Measurements from ENCODE around the gene SLC22A23.

SLC22A23 gene

DNA sequence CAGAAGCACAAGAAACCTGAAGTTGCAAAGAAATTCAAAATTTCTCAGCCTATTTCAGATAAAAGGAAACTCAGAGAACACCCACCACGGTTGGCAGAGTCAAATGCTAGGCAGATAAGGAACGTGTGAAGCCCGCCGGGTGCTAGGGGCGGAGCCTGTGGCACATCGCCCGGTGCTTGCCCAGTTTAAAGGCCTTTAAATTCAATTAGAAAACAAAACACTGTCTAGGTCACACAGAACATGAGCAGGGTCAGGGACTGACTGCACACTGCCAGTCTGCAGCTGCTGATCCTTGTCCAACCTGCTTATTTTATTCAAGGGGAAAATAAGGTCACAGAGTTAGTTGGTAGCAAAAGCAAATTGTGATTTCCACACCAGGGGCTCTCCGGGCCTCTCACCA is 122.3 kb downstream of the SLC22A23 start:
- H3K9ac ChIP-seq (ENCODE audit: insufficient read length, low read depth) = no peak overlapping the region

DNA sequence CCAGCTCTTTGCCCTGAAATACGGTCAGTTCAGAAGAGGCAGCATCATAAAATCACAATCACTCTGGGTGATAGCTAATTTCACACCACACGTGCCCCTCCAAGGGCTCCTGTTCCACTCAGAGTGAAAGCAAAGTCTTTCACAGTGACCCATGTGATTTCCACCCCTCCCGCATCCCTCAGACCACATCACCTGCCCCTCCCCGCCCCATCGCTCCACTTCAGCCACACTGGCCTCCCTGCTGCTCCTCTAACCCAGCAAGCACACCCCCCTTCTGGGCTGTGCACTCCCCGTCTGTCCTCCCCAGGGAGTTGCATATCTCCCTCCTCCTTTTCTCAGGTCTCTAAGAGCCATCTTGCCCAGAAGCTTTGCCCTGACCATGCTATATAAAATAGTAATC is 123.6 kb downstream of the SLC22A23 start:
- TF ChIP-seq ZNF274 (IDR thresholded peaks at IDR 0.05; ENCODE audit: low read depth, low read length) = no peak
- TF ChIP-seq SUZ12 (IDR thresholded peaks at IDR 0.05; ENCODE audit: extremely low read depth, insufficient read depth, insufficient read length) = no peak
- TF ChIP-seq YY1 (IDR thresholded peaks at IDR 0.05; ENCODE audit: insufficient read depth, insufficient read length) = no peak
- Histone ChIP-seq H3K4me1 (ENCODE audit: insufficient read depth, insufficient read length) (peaks cover 16% of the 10 kb centered on the region), H3K9me3 (ENCODE audit: insufficient read depth, low read length) (no peaks in the 10 kb centered on the region), H3K27me3 (ENCODE audit: insufficient read depth, insufficient read length) (no peaks in the 10 kb centered on the region), H3K36me3 (ENCODE audit: insufficient read depth, insufficient read length, low read length) (no peaks in the 10 kb centered on the region), H3K4me3 (ENCODE audit: insufficient read length, low read depth) (no peak overlapping the region), H3K9ac (ENCODE audit: insufficient read length, low read depth) (no peak overlapping the region)
- DNase-seq (ENCODE audit: low read depth, low spot score) = no peak

More for the DNA sequence above, 122.3 kb downstream of the SLC22A23 start:
- DNase-seq (ENCODE audit: low read depth, low spot score) = no peak
- H3K36me3 ChIP-seq (ENCODE audit: insufficient read depth, insufficient read length, low read length) = no peaks in the 10 kb centered on the region
- H3K9me3 ChIP-seq (ENCODE audit: insufficient read depth, low read length) = no peaks in the 10 kb centered on the region
- no peaks in the 10 kb centered on the region for H3K27me3 ChIP-seq (ENCODE audit: insufficient read depth, insufficient read length)
- TF ChIP-seq ZNF274 (IDR thresholded peaks at IDR 0.05; ENCODE audit: low read depth, low read length) (no peak), YY1 (IDR thresholded peaks at IDR 0.05; ENCODE audit: insufficient read depth, insufficient read length) (no peak), SUZ12 (IDR thresholded peaks at IDR 0.05; ENCODE audit: extremely low read depth, insufficient read depth, insufficient read length) (no peak)
- peaks cover 19% of the 10 kb centered on the region for H3K4me1 ChIP-seq (ENCODE audit: insufficient read depth, insufficient read length)
- no peak overlapping the region for H3K4me3 ChIP-seq (ENCODE audit: insufficient read length, low read depth)

DNA sequence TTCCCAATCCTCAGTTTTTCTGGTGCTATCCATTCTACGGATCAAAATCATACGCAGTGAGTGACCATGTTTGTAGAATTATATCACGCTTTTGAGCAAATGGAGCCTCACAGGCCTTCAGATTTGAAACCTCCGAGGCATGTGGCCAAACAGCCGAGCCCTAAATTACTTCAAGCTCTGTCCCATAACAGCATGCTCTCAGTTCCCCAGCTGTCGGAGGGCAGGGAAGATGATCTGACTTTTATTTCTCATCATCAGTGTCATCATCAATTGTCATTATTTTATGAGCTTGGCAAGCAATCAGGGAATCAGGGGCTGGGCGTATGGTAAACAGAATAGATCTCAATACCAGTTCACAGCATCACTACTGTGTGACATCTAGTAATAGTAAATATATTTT is 124.9 kb downstream of the SLC22A23 start:
- Histone ChIP-seq H3K9ac (ENCODE audit: insufficient read length, low read depth) (peak overlapping the region; percentile 10), H3K4me3 (ENCODE audit: insufficient read length, low read depth) (no peak overlapping the region), H3K36me3 (ENCODE audit: insufficient read depth, insufficient read length, low read length) (no peaks in the 10 kb centered on the region), H3K9me3 (ENCODE audit: insufficient read depth, low read length) (no peaks in the 10 kb centered on the region), H3K4me1 (ENCODE audit: insufficient read depth, insufficient read length) (peaks cover 14% of the 10 kb centered on the region), H3K27me3 (ENCODE audit: insufficient read depth, insufficient read length) (no peaks in the 10 kb centered on the region)
- TF ChIP-seq SUZ12 (IDR thresholded peaks at IDR 0.05; ENCODE audit: extremely low read depth, insufficient read depth, insufficient read length) = no peak
- TF ChIP-seq ZNF274 (IDR thresholded peaks at IDR 0.05; ENCODE audit: low read depth, low read length) = no peak
- TF ChIP-seq YY1 (IDR thresholded peaks at IDR 0.05; ENCODE audit: insufficient read depth, insufficient read length) = no peak
- no peak for DNase-seq (ENCODE audit: low read depth, low spot score)

DNA sequence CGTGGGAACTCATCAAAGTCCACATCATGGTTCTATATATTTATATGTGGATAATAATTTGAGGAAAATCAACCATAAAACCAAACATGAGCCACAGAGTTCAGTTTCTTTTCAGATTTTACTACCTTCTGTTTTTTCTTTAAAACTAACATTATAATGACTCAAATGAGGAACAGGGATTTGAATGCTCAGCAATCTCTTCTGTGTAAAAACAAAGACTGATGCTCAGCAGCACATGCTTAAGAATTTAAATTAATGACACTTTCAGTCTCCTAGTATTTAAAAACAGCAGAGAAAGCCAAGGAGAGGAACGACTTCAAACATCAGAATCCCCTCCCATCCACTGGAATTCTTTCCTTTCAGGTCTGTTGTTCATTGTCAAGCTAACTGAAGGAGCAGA is 125.4 kb downstream of the SLC22A23 start:
- DNase-seq (ENCODE audit: low read depth, low spot score) = no peak
- Histone ChIP-seq H3K27me3 (ENCODE audit: insufficient read depth, insufficient read length) (no peaks in the 10 kb centered on the region), H3K9me3 (ENCODE audit: insufficient read depth, low read length) (no peaks in the 10 kb centered on the region), H3K9ac (ENCODE audit: insufficient read length, low read depth) (peak overlapping the region; percentile 10), H3K4me1 (ENCODE audit: insufficient read depth, insufficient read length) (peaks cover 14% of the 10 kb centered on the region), H3K36me3 (ENCODE audit: insufficient read depth, insufficient read length, low read length) (no peaks in the 10 kb centered on the region), H3K4me3 (ENCODE audit: insufficient read length, low read depth) (no peak overlapping the region)
- TF ChIP-seq SUZ12 (IDR thresholded peaks at IDR 0.05; ENCODE audit: extremely low read depth, insufficient read depth, insufficient read length) = no peak

DNA sequence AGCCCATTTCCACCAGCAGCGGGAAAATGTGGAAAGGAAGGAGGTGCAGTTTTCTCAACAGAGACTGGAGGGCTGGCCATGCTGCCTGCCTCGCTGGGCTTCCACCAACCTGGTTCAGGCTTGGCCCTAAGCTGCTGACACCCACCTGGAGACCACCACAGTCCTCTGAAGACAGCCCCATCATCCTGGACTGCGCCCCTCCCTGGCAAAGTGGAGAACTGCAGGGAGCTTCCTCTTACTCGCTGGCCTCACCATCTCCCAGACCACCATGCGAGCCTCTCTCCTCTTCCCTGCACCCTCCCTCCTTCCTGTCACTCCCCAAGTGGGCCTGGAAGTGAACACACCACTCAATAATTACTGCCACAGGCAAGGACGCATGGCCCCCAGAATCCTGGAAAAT is 126.7 kb downstream of the SLC22A23 start:
- Histone ChIP-seq H3K4me1 (ENCODE audit: insufficient read depth, insufficient read length) (peaks cover 14% of the 10 kb centered on the region), H3K9me3 (ENCODE audit: insufficient read depth, low read length) (no peaks in the 10 kb centered on the region), H3K27me3 (ENCODE audit: insufficient read depth, insufficient read length) (no peaks in the 10 kb centered on the region), H3K36me3 (ENCODE audit: insufficient read depth, insufficient read length, low read length) (no peaks in the 10 kb centered on the region), H3K9ac (ENCODE audit: insufficient read length, low read depth) (no peak overlapping the region), H3K4me3 (ENCODE audit: insufficient read length, low read depth) (no peak overlapping the region)
- no peak for DNase-seq (ENCODE audit: low read depth, low spot score)
- TF ChIP-seq ZNF274 (IDR thresholded peaks at IDR 0.05; ENCODE audit: low read depth, low read length) = no peak
- no peak for TF ChIP-seq YY1 (IDR thresholded peaks at IDR 0.05; ENCODE audit: insufficient read depth, insufficient read length)
- TF ChIP-seq SUZ12 (IDR thresholded peaks at IDR 0.05; ENCODE audit: extremely low read depth, insufficient read depth, insufficient read length) = no peak

DNA sequence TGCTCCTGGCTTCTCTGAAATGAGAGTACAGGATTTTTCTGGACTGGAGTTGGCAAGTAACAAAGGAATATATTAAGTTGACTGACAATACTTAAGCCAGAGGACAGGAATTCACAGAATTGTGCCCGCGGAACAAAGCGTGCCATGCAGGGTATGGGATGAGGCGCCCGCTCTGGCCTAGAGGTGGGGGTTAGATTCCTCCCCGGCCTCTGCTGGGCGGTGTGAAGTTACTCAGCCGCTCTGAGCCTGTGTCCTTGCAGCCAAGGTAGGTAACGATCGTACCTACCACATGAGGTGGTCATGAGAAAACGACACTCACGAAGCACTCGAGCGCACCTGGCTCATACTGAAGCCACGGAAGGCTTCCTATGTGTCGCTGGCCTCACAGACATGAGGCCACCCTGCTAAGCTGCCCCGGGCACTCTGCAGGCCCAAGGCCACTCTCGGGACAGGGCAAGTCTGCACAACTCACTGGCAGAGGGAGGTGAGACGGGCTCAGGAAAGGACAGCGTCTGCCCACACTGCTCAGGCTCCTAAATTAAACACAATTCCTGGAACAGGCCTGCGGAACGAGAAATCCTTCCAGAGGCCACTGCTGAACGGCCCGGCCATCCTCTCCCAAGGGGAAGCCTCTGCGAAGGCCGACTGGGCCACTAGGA is 127.3 kb downstream of the SLC22A23 start:
- H3K9ac ChIP-seq (ENCODE audit: insufficient read length, low read depth) = no peak overlapping the region
- peaks cover 14% of the 10 kb centered on the region for H3K4me1 ChIP-seq (ENCODE audit: insufficient read depth, insufficient read length)
- H3K36me3 ChIP-seq (ENCODE audit: insufficient read depth, insufficient read length, low read length) = no peaks in the 10 kb centered on the region
- H3K4me3 ChIP-seq (ENCODE audit: insufficient read length, low read depth) = no peak overlapping the region
- H3K9me3 ChIP-seq (ENCODE audit: insufficient read depth, low read length) = no peaks in the 10 kb centered on the region
- DNase-seq (ENCODE audit: low read depth, low spot score) = no peak
- H3K27me3 ChIP-seq (ENCODE audit: insufficient read depth, insufficient read length) = no peaks in the 10 kb centered on the region
- TF ChIP-seq ZNF274 (IDR thresholded peaks at IDR 0.05; ENCODE audit: low read depth, low read length) = no peak
- no peak for TF ChIP-seq SUZ12 (IDR thresholded peaks at IDR 0.05; ENCODE audit: extremely low read depth, insufficient read depth, insufficient read length)
- no peak for TF ChIP-seq YY1 (IDR thresholded peaks at IDR 0.05; ENCODE audit: insufficient read depth, insufficient read length)

DNA sequence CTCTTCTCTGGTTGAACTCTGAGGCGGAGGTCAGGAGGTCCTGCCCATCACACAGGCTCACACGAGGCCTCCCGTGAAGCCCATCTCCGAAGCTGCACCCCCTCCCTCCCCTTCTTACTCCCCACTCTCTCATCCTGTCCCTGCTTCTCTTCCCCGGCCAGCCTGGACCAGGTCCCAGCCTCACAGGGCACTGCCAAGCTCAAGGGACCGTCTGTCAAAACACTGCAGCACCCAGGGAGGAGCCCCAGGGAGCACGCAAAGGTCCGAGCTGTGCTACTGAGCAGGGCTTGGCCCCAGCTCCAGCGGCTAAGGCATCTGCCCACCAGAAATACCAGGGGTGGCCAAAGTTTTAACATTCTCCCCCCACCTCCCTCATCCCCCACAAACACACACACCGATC is 128.1 kb downstream of the SLC22A23 start:
- DNase-seq (ENCODE audit: low read depth, low spot score) = no peak
- no peaks in the 10 kb centered on the region for H3K27me3 ChIP-seq (ENCODE audit: insufficient read depth, insufficient read length)
- H3K36me3 ChIP-seq (ENCODE audit: insufficient read depth, insufficient read length, low read length) = no peaks in the 10 kb centered on the region
- no peaks in the 10 kb centered on the region for H3K9me3 ChIP-seq (ENCODE audit: insufficient read depth, low read length)
- H3K4me3 ChIP-seq (ENCODE audit: insufficient read length, low read depth) = no peak overlapping the region
- no peak overlapping the region for H3K9ac ChIP-seq (ENCODE audit: insufficient read length, low read depth)
- no peak for TF ChIP-seq SUZ12 (IDR thresholded peaks at IDR 0.05; ENCODE audit: extremely low read depth, insufficient read depth, insufficient read length)
- no peak for TF ChIP-seq YY1 (IDR thresholded peaks at IDR 0.05; ENCODE audit: insufficient read depth, insufficient read length)
- TF ChIP-seq ZNF274 (IDR thresholded peaks at IDR 0.05; ENCODE audit: low read depth, low read length) = no peak
- H3K4me1 ChIP-seq (ENCODE audit: insufficient read depth, insufficient read length) = peaks cover 16% of the 10 kb centered on the region
